Measurements from ENCODE around the gene FMNL1. TPM values are rescaled to one million over a fixed set of nuclear protein-coding genes. Genes with fewer than 3 reads are reported as not detected.

The FMNL1 gene
- polyA plus RNA-seq, 1 donor (not counting 4 experiments of a cell fraction or from before 2014, with no cell fraction given) = 0.46 TPM

GRCh38 chr17:45294506-45294905 lies 72.8 kb downstream of the FMNL1 start:
- no peak overlapping the region for H3K9ac ChIP-seq (ENCODE audit: control insufficient read depth, extremely low read depth, insufficient read depth, low read length)
- no peak overlapping the region for H2AFZ ChIP-seq (ENCODE audit: control insufficient read depth, low read length)
- H3K79me2 ChIP-seq (ENCODE audit: control insufficient read depth, insufficient read depth, low read length) = peaks cover 80% of the 10 kb centered on the region
- peak overlapping the region; percentile 45 for H3K27ac ChIP-seq (ENCODE audit: control insufficient read depth, insufficient read depth, low read length)
- H3K4me1 ChIP-seq (ENCODE audit: control insufficient read depth, extremely low read depth, insufficient read depth, low read length) = peaks cover 65% of the 10 kb centered on the region
- no peaks in the 10 kb centered on the region for H3K27me3 ChIP-seq (ENCODE audit: control insufficient read depth, extremely low read depth, insufficient read depth, low read length)
- H3K36me3 ChIP-seq (ENCODE audit: control insufficient read depth in 2 of 2, extremely low read depth in 1 of 2, insufficient read depth in 2 of 2, low read length in 2 of 2) = peaks cover 14 to 33% of the 10 kb centered on the region in 2 experiments
- no peaks in the 10 kb centered on the region for H3K9me3 ChIP-seq (ENCODE audit: control insufficient read depth, low read depth, low read length)
- H3K4me3 ChIP-seq (ENCODE audit: control insufficient read depth in 2 of 3, extremely low read depth in 1 of 3, insufficient read depth in 2 of 3, low read depth in 1 of 3, low read length in 3 of 3) = no peak overlapping the region
- FAIRE-seq (peak; percentile 17), DNase-seq (ENCODE audit: low read depth, low spot score) (no peak)
- H4K20me1 ChIP-seq (ENCODE audit: control insufficient read depth, extremely low read depth, insufficient read depth, low read length) = peaks cover 4% of the 10 kb centered on the region
- peaks cover 17% of the 10 kb centered on the region for H3K9me1 ChIP-seq (ENCODE audit: control insufficient read depth, extremely low read depth, insufficient read depth, low read length)
- H3K4me2 ChIP-seq (ENCODE audit: control insufficient read depth, extremely low read depth, insufficient read depth, low read depth, low read length) = peak overlapping the region; percentile 47
- TF ChIP-seq CTCF (optimal IDR thresholded peaks at IDR 0.05 in 1 of 3, IDR thresholded peaks at IDR 0.05 in 1 of 3, conservative IDR thresholded peaks at IDR 0.05 in 1 of 3; ENCODE audit: extremely low read depth in 1 of 3, insufficient read depth in 2 of 3, low read length in 3 of 3) = no peak
- TF ChIP-seq EZH2 (IDR thresholded peaks at IDR 0.05; ENCODE audit: low read length) = no peak
- dilution Hi-C loops (cut with MboI; ENCODE audit: extremely low pct_ligation_motif_present, low sequenced_read_pairs) = no loop called here

DNA sequence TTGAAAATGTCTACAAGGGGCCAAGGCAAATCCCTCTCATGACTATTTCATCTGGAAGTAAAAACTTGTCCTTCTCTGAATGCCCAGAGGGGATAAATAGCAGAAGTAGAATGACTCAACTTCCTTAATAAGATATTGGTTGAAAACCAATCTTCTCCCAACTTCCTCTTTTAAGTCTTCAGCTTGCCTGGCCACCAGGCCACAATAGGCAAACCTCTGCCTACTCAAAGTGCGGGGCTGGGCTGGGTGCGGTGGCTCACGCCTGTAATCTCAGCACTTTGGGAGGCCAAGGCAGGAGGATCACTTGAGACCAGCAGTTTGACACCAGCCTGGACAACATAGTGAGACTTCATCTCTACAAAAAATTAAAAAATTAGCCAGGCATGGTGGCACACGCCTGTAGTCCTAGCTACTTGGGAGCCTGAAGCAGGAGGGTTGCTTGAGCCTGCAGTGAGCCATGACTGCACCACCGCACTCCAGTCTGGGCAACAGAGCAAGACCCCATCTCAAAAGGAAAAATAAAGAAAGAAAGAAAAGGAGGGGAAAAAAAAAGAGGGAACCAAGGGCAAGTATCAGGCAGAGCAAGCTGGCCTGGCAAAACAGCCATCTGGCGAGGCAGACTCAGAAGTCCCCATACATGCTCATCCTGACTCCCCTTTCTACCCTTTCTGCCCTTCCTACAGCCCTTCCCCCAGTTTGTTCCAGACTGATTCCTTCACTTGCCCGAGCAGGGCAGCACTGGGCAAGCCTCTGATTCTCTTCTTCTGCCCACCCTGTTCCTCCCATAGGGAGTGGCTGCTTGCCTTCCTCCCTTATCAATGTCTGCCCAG lies 74.5 kb downstream of the FMNL1 start:
- no peak overlapping the region for H2AFZ ChIP-seq (ENCODE audit: control insufficient read depth, low read length)
- DNase-seq (ENCODE audit: low read depth, low spot score) (no peak), FAIRE-seq (no peak)
- H3K4me3 ChIP-seq (ENCODE audit: control insufficient read depth in 2 of 3, extremely low read depth in 1 of 3, insufficient read depth in 2 of 3, low read depth in 1 of 3, low read length in 3 of 3) = no peak overlapping the region
- H3K79me2 ChIP-seq (ENCODE audit: control insufficient read depth, insufficient read depth, low read length) = peaks cover 82% of the 10 kb centered on the region
- TF ChIP-seq EZH2 (IDR thresholded peaks at IDR 0.05; ENCODE audit: low read length) (no peak), CTCF (optimal IDR thresholded peaks at IDR 0.05 in 1 of 3, IDR thresholded peaks at IDR 0.05 in 1 of 3, conservative IDR thresholded peaks at IDR 0.05 in 1 of 3; ENCODE audit: extremely low read depth in 1 of 3, insufficient read depth in 2 of 3, low read length in 3 of 3) (peak in 1 of 3 experiments; percentile 10)
- H3K36me3 ChIP-seq (ENCODE audit: control insufficient read depth in 2 of 2, extremely low read depth in 1 of 2, insufficient read depth in 2 of 2, low read length in 2 of 2) = peaks cover 6 to 17% of the 10 kb centered on the region in 2 experiments
- no peaks in the 10 kb centered on the region for H3K27me3 ChIP-seq (ENCODE audit: control insufficient read depth, extremely low read depth, insufficient read depth, low read length)
- H3K9ac ChIP-seq (ENCODE audit: control insufficient read depth, extremely low read depth, insufficient read depth, low read length) = no peak overlapping the region
- no peaks in the 10 kb centered on the region for H3K9me3 ChIP-seq (ENCODE audit: control insufficient read depth, low read depth, low read length)
- peaks cover 10% of the 10 kb centered on the region for H3K9me1 ChIP-seq (ENCODE audit: control insufficient read depth, extremely low read depth, insufficient read depth, low read length)
- H4K20me1 ChIP-seq (ENCODE audit: control insufficient read depth, extremely low read depth, insufficient read depth, low read length) = peaks cover 4% of the 10 kb centered on the region
- peak overlapping the region; percentile 76 for H3K4me2 ChIP-seq (ENCODE audit: control insufficient read depth, extremely low read depth, insufficient read depth, low read depth, low read length)
- peak overlapping the region; percentile 30 for H3K27ac ChIP-seq (ENCODE audit: control insufficient read depth, insufficient read depth, low read length)
- peaks cover 66% of the 10 kb centered on the region for H3K4me1 ChIP-seq (ENCODE audit: control insufficient read depth, extremely low read depth, insufficient read depth, low read length)
- dilution Hi-C loops (cut with MboI; ENCODE audit: extremely low pct_ligation_motif_present, low sequenced_read_pairs) = no loop called here
